Small intestine (tissue), 7 donors: ENCODE results near the gene CENPF. TPM values are rescaled to one million over a fixed set of nuclear protein-coding genes. Genes with fewer than 3 reads are reported as not detected.
"Not testable (repeated sequence)": the region's sequence is repeated elsewhere in the genome, so short reads cannot be mapped to it uniquely, and the experiment has no call there.

Source experiments
- DNase-seq, 2 donors: peaks; one replicate each; pipeline versions ENCODE4 v3.0.0 to v3.0.0-alpha.2; 2013
- FAIRE-seq: peaks from 2 replicates; lab custom pipeline; 2012; peaks lifted over from hg19 to GRCh38; lab: Jason Lieb, UNC
- H3K27ac ChIP-seq, 3 donors: one replicate each; pipeline ENCODE4 v1.5.1; 2013; ENCODE audit warnings: low read length in 2 of 3, mild to moderate bottlenecking in 2 of 3, control low read depth in 1 of 3, inconsistent platforms in 1 of 3, low read depth in 1 of 3, moderate library complexity in 1 of 3
- H3K27me3 ChIP-seq, 3 donors: one replicate each; pipeline ENCODE4 v1.6.1; 2013; ENCODE audit warnings: low read length in 3 of 3, inconsistent platforms in 1 of 3; ENCODE audit not compliant: control insufficient read depth in 3 of 3, insufficient read depth in 3 of 3
- H3K36me3 ChIP-seq, 3 donors: one replicate each; pipeline ENCODE4 v1.6.1; 2013; ENCODE audit warnings: low read length in 3 of 3, inconsistent platforms in 1 of 3, low read depth in 1 of 3, mild to moderate bottlenecking in 1 of 3, moderate library complexity in 1 of 3; ENCODE audit not compliant: control insufficient read depth in 3 of 3, insufficient read depth in 2 of 3
- H3K4me1 ChIP-seq, 3 donors: one replicate each; pipeline ENCODE4 v1.6.1; 2013; ENCODE audit warnings: low read length in 2 of 3, inconsistent platforms in 1 of 3, low read depth in 1 of 3, mild to moderate bottlenecking in 1 of 3, moderate library complexity in 1 of 3; ENCODE audit not compliant: control insufficient read depth in 3 of 3, insufficient read depth in 2 of 3
- H3K4me3 ChIP-seq, 3 donors: one replicate each; pipeline ENCODE4 v1.5.1; 2013; ENCODE audit warnings: low read length in 3 of 3, control low read depth in 1 of 3, inconsistent platforms in 1 of 3, low read depth in 1 of 3, mild to moderate bottlenecking in 1 of 3, moderate library complexity in 1 of 3
- H3K9me3 ChIP-seq, 2 donors: one replicate each; pipeline ENCODE4 v1.6.1; 2013; ENCODE audit warnings: low read depth in 1 of 2, low read length in 1 of 2; ENCODE audit not compliant: control insufficient read depth in 2 of 2, insufficient read depth in 1 of 2
- WGBS, 3 donors: extraction: QIAGEN DNeasy Blood & Tissue Kit; methylation state at CpG; one replicate each; pipeline ENCODE4 v1.1.7; 2013; 5-methylcytosine and 5-hydroxymethylcytosine counted together
- polyA plus RNA-seq, 4 donors: library from polyadenylated mRNA; stranded (reverse) in 3 of 4; unstranded in 1 of 4; fragments of 200-250 nt in 3 of 4; fragments of 120-200 nt in 1 of 4; gene quantifications; one replicate each; pipeline versions ENCODE4 v1.2.1 to v1.2.3, GENCODE V29; 2013
- donor health status: healthy with polysubstance abuse.
- donor health status: control.
- donor health status: control.
- donor health status: Bipolar disorder and iron deficiency.
- donor health status: healthy.

The CENPF gene
- polyA plus RNA-seq, 4 donors = under 0.01 to 29.1 (median 14.4) TPM

DNA sequence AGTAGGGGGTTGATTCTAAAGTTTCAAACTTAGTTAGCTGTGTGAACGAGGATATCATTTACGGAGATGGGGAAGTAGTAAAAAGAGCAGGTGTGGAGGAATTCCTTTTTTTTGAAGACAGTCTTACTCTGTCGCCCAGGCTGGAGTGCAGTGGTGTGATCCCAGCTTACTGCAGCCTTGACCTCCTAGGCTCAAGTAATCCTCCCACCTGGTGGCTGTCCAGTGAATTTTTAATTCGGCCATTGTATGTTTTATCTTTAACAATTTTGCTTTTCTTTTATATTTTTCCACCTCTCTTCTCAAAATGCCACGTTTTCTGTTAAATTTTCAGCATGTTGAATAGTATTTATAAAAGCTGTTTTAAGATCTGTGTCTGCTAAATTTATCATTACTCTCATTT lies 12.3 kb upstream of the CENPF start:
- 75 to 84% (median 81%) methylated on average over 5 of the region's 5 CpGs for WGBS, 3 donors
- Histone ChIP-seq H3K4me1 (no peaks in the 10 kb centered on the region), H3K4me3 (no peak overlapping the region), H3K27ac (no peak overlapping the region), H3K27me3 (peaks cover 0 to 2% (median 0%) of the 10 kb centered on the region in 3 donors), H3K9me3 (no peaks in the 10 kb centered on the region), H3K36me3 (no peaks in the 10 kb centered on the region)
- DNase-seq = no peak
- no peak for FAIRE-seq

GRCh38 chr1:214591918-214592317 lies 11.1 kb upstream of the CENPF start:
- WGBS, 3 donors = 85 to 90% (median 87%) methylated on average over 8 of the region's 8 CpGs
- not testable (repeated sequence) for H3K9me3 ChIP-seq, H3K36me3 ChIP-seq, H3K27me3 ChIP-seq, H3K4me3 ChIP-seq, H3K27ac ChIP-seq, H3K4me1 ChIP-seq, FAIRE-seq, DNase-seq

DNA sequence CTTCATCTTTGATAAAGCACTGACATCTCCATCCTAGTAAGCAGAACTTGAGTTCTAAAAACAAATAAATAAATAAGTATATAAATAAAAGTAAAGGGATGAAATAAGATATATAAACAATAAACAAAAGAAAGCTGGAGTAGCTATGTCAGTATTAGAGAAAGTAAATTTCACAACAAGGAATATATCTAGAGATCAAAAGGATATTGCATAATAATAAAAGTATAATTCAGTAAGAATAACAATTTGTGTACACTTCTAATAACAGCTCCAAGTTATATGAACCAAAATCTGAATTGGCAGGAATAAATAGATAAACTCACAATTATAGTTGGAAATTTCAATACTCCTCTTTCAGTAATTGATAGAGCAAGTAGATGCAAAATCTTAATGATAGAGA lies 9.8 kb upstream of the CENPF start:
- no peaks in the 10 kb centered on the region for H3K4me1 ChIP-seq
- peaks cover 0 to 2% (median 0%) of the 10 kb centered on the region in 3 donors for H3K27me3 ChIP-seq
- no peak for DNase-seq
- no peak overlapping the region for H3K4me3 ChIP-seq
- H3K9me3 ChIP-seq = no peaks in the 10 kb centered on the region
- no peak for FAIRE-seq
- H3K27ac ChIP-seq = no peak overlapping the region
- H3K36me3 ChIP-seq = no peaks in the 10 kb centered on the region

GRCh38 chr1:214603819-214604252 lies 841 bp downstream of the CENPF start:
- no peaks in the 10 kb centered on the region for H3K4me1 ChIP-seq

GRCh38 chr1:214604523-214604922 lies 1.5 kb downstream of the CENPF start:
- FAIRE-seq (no peak), DNase-seq (no peak)

More at GRCh38 chr1:214603819-214604252, 841 bp downstream of the CENPF start:
- no peaks in the 10 kb centered on the region for H3K27me3 ChIP-seq
- FAIRE-seq (no peak), DNase-seq (peak; percentile 11 to 17)
- H3K9me3 ChIP-seq = no peaks in the 10 kb centered on the region
- 0 to 1% (median 0%) methylated on average over 11 of the region's 11 CpGs for WGBS, 3 donors
- no peaks in the 10 kb centered on the region for H3K36me3 ChIP-seq
- H3K4me3 ChIP-seq = peak overlapping the region; percentile 60 to 79 (median 72)
- no peak overlapping the region for H3K27ac ChIP-seq

DNA sequence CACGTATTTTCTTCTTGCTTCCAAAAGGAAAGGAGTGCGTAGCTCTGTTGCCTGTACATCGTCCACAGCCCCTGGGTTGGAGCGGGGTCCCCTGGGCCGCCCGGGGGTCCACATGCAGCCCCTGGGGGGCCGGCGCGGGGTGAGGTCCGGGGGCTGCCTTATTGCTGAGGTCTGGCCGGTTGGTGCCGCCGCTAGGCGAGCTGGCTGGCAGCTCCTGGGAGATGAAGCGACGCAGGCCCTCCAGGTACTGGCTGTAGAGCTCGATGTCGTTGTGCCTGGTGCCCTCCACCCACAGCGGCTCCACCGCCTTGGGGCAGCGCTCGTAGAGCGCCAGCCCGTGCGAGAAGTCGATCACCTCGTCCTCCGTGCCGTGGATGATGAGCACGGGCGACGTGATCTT lies 2.5 kb downstream of the CENPF start:
- not testable (repeated sequence) for H3K27ac ChIP-seq, H3K27me3 ChIP-seq, H3K36me3 ChIP-seq, H3K4me3 ChIP-seq, DNase-seq, FAIRE-seq, H3K9me3 ChIP-seq, H3K4me1 ChIP-seq
- 95 to 99% (median 98%) methylated on average over 26 to 32 of the region's 32 CpGs for WGBS, 3 donors

More at GRCh38 chr1:214604523-214604922, 1.5 kb downstream of the CENPF start:
- H3K9me3 ChIP-seq = no peaks in the 10 kb centered on the region
- no peak overlapping the region for H3K27ac ChIP-seq
- H3K4me3 ChIP-seq = no peak overlapping the region
- no peaks in the 10 kb centered on the region for H3K4me1 ChIP-seq
- no peaks in the 10 kb centered on the region for H3K27me3 ChIP-seq
- no peaks in the 10 kb centered on the region for H3K36me3 ChIP-seq

- not testable (repeated sequence) for H3K4me1 ChIP-seq, H3K27me3 ChIP-seq, H3K27ac ChIP-seq, DNase-seq, H3K4me3 ChIP-seq, H3K9me3 ChIP-seq, H3K36me3 ChIP-seq, FAIRE-seq
- 97% methylated on average over 48 to 63 of the region's 63 CpGs for WGBS, 3 donors
Measured at GRCh38 chr1:214605933-214606925, 3.2 kb downstream of the CENPF start.

DNA sequence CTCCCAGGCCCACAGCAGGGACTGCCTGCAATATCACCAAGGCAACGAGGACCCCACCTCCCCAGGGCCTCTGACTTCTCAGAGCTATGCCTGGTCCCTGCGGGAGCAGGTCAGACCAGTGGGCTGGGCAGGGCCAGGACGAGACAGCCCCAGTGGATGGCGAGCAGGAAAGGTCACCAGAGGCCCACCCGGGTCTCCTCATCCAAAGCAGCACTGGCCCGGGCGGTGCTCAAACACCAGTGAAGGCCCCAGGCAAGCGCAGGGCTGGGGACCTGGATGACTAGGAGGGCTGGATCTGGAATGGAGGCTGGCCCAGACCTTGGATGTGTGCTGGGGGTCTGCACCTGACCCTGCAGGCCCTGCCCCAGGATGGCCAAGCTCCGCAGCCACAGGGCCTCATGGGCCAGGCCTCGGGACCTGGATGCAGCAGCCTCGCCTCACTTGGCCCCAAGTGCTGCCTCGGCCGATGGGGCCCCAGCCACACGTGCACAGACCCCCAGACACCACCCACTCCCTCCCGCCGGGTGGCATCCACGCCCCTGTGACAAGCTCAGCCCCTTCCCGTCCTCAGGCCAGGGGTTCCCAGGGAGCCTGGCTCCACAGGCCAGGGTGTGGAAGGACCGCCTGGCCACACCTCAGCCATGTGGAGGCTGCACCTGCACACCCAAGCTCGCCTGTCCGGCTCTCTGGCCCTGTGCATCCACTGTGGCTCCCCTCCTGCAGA lies 4.7 kb downstream of the CENPF start:
- whole genome bisulfite sequencing, 3 donors = 94 to 99% (median 97%) methylated on average over 16 to 21 of the region's 21 CpGs
- not testable (repeated sequence) for H3K4me3 ChIP-seq, H3K27me3 ChIP-seq, H3K9me3 ChIP-seq, DNase-seq, H3K4me1 ChIP-seq, H3K27ac ChIP-seq, H3K36me3 ChIP-seq, FAIRE-seq
